ENCODE results near the gene TTC36. TPM values are rescaled to one million over a fixed set of nuclear protein-coding genes. Genes with fewer than 3 reads are reported as not detected.

The TTC36 gene
- total and polyA plus RNA-seq, 11 donors, result 0.23 to 3.1 (median 0.82) TPM; not detected in 3

DNA sequence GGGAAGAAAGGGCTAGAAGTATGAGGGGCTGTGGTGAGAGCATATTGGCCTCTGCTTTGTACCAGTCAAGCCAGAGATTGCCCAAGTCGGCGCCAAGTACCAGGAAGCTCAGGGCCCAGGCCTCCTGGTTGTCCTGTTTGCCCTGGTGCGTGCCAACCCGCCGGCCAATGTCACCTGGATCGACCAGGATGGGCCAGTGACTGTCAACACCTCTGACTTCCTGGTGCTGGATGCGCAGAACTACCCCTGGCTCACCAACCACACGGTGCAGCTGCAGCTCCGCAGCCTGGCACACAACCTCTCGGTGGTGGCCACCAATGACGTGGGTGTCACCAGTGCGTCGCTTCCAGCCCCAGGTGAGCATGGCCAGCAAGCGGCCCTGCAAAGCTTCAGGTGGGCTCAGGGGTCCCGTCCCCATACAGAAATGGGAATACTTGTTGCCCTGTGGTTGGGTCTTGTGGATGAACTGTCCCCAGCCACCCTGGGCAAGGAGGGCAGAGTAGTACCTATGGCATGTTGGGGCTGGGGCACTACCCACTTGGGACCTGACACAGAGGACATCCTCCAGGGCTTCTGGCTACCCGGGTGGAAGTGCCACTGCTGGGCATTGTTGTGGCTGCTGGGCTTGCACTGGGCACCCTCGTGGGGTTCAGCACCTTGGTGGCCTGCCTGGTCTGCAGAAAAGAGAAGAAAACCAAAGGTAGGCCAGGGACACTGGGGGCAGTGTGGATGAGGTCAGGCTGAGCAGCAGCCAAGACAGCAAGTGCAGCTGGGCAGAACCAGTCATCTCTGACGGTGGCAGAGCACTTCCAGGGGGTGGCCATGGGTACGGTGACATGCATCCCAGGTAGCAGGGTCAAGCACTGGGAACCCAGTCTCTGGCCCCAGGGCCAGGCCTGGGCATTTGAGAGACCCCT, 5.8 kb downstream of the TTC36 start:
- Histone ChIP-seq H3K36me3 (no peaks in the 10 kb centered on the region), H3K9me3 (no peaks in the 10 kb centered on the region), H3K4me3 (no peak overlapping the region), H3K27ac (no peak overlapping the region), H3K27me3 (peaks cover 0 to 5% (median 0%) of the 10 kb centered on the region in 9 donors), H3K4me1 (peaks cover 0 to 32% (median 12%) of the 10 kb centered on the region in 12 donors)
- DNase-seq (no peak), ATAC-seq (no peak)
- no peak for TF ChIP-seq POLR2A (IDR thresholded peaks at IDR 0.05)
- TF ChIP-seq, protein P1, sequence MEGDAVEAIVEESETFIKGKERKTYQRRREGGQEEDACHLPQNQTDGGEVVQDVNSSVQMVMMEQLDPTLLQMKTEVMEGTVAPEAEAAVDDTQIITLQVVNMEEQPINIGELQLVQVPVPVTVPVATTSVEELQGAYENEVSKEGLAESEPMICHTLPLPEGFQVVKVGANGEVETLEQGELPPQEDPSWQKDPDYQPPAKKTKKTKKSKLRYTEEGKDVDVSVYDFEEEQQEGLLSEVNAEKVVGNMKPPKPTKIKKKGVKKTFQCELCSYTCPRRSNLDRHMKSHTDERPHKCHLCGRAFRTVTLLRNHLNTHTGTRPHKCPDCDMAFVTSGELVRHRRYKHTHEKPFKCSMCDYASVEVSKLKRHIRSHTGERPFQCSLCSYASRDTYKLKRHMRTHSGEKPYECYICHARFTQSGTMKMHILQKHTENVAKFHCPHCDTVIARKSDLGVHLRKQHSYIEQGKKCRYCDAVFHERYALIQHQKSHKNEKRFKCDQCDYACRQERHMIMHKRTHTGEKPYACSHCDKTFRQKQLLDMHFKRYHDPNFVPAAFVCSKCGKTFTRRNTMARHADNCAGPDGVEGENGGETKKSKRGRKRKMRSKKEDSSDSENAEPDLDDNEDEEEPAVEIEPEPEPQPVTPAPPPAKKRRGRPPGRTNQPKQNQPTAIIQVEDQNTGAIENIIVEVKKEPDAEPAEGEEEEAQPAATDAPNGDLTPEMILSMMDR (IDR thresholded peaks at IDR 0.05), result no peak
- intact Hi-C loops (cut with DNase I), result no loop called here
- 88 to 94% (median 91%) methylated on average over 11 to 19 of the region's 19 CpGs for WGBS, 4 donors

DNA sequence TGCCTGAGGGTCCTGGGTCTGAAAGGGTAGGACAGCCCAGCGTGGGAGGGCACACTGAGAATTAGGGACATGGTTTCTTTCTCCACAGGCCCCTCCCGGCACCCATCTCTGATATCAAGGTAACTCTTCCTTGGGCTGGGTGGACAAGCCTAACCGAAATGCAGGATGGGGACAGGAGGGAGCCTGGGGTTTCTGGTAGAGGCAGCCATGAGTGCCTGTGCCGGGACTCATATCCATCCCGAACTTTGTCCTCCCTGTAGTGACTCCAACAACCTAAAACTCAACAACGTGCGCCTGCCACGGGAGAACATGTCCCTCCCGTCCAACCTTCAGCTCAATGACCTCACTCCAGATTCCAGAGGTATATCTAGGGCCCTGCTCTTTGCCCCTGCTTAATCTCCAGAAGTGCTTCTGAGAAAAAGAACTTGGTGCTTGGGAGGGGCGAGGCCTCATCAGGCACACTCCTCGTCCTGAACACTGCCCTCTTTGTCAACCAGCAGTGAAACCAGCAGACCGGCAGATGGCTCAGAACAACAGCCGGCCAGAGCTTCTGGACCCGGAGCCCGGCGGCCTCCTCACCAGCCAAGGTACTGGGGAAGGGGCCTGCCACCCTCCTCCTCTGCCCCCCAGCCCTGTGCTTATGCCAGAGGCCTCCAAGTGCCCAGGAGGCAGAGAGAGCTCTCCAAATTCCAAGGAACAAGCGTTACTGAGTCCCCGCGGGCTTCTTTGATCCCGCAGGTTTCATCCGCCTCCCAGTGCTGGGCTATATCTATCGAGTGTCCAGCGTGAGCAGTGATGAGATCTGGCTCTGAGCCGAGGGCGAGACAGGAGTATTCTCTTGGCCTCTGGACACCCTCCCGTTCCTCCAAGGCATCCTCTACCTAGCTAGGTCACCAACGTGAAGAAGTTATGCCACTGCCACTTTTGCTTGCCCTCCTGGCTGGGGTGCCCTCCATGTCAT, 6.8 kb downstream of the TTC36 start:
- Histone ChIP-seq H3K27ac (no peak overlapping the region), H3K9me3 (no peaks in the 10 kb centered on the region), H3K27me3 (peaks cover 0 to 5% (median 0%) of the 10 kb centered on the region in 9 donors), H3K36me3 (no peaks in the 10 kb centered on the region), H3K4me1 (peaks cover 0 to 29% (median 12%) of the 10 kb centered on the region in 12 donors), H3K4me3 (no peak overlapping the region)
- TF ChIP-seq POLR2A (IDR thresholded peaks at IDR 0.05), result no peak
- TF ChIP-seq, protein P1 (IDR thresholded peaks at IDR 0.05), result no peak
- DNase-seq (no peak), ATAC-seq (no peak)
- intact Hi-C loops (cut with DNase I), result no loop called here
- WGBS, 4 donors, result 60 to 78% (median 74%) methylated on average over 18 to 27 of the region's 27 CpGs

DNA sequence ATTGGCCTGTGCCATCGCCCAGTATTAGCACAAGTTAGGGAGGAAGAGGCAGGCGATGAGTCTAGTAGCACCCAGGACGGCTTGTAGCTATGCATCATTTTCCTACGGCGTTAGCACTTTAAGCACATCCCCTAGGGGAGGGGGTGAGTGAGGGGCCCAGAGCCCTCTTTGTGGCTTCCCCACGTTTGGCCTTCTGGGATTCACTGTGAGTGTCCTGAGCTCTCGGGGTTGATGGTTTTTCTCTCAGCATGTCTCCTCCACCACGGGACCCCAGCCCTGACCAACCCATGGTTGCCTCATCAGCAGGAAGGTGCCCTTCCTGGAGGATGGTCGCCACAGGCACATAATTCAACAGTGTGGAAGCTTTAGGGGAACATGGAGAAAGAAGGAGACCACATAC, 8.0 kb downstream of the TTC36 start:
- no peaks in the 10 kb centered on the region for H3K9me3 ChIP-seq

More for the DNA sequence above, 8.0 kb downstream of the TTC36 start:
- peaks cover 0 to 5% (median 0%) of the 10 kb centered on the region in 9 donors for H3K27me3 ChIP-seq
- TF ChIP-seq POLR2A (IDR thresholded peaks at IDR 0.05), result no peak
- TF ChIP-seq, protein P1 (IDR thresholded peaks at IDR 0.05), result no peak
- H3K27ac ChIP-seq, result no peak overlapping the region
- H3K36me3 ChIP-seq, result no peaks in the 10 kb centered on the region
- 79 to 83% (median 80%) methylated on average over 9 of the region's 9 CpGs for WGBS, 4 donors
- DNase-seq, result no peak
- no peak for ATAC-seq
- intact Hi-C loops (cut with DNase I), result no loop called here
- peaks cover 0 to 17% (median 4%) of the 10 kb centered on the region in 12 donors for H3K4me1 ChIP-seq
- H3K4me3 ChIP-seq, result no peak overlapping the region

All from heart left ventricle (tissue), 16 donors.